ENCODE data around the gene SLC39A10. TPM values are rescaled to one million over a fixed set of nuclear protein-coding genes. Genes with fewer than 3 reads are reported as not detected.
A peak's percentile ranks its signal among the peaks of the same experiment; 100 is the strongest.

The SLC39A10 gene
- total RNA-seq, 1 experiment from 2014 or later: 167 TPM

- DNase-seq (ENCODE audit: low spot score): no peak
- no peak for ATAC-seq
- H3K9me3 Mint-ChIP-seq: no peaks in the 10 kb centered on the region
- no peaks in the 10 kb centered on the region for H3K27me3 Mint-ChIP-seq (ENCODE audit: low read depth)
- ChIA-PET CTCF (no interaction called here), POLR2A (no interaction called here)
- peaks cover 46% of the 10 kb centered on the region for H3K36me3 Mint-ChIP-seq
- H3K4me1 Mint-ChIP-seq: peaks cover under 1% of the 10 kb centered on the region; the same call in 1 of the 2 replicates
- TF ChIP-seq ZNF532 (CRISPR knock-in tag; IDR thresholded peaks at IDR 0.05; ENCODE audit: borderline replicate concordance) (no peak), USF1 (CRISPR knock-in tag; IDR thresholded peaks at IDR 0.05) (no peak), ZNF317 (CRISPR knock-in tag; IDR thresholded peaks at IDR 0.05; ENCODE audit: borderline replicate concordance, low read depth) (no peak), ESRRA (CRISPR knock-in tag; IDR thresholded peaks at IDR 0.05; ENCODE audit: borderline replicate concordance) (no peak), KAT7 (CRISPR knock-in tag; IDR thresholded peaks at IDR 0.05; ENCODE audit: borderline replicate concordance) (no peak), CREB1 (CRISPR knock-in tag; IDR thresholded peaks at IDR 0.05) (no peak), ZNF232 (CRISPR knock-in tag; IDR thresholded peaks at IDR 0.05) (no peak), AR (CRISPR knock-in tag; IDR thresholded peaks at IDR 0.05) (no peak), TP53 (CRISPR knock-in tag; IDR thresholded peaks at IDR 0.05) (no peak), USF2 (CRISPR knock-in tag; IDR thresholded peaks at IDR 0.05) (no peak), FOXK1 (CRISPR knock-in tag; IDR thresholded peaks at IDR 0.05) (no peak), ERG (CRISPR knock-in tag; IDR thresholded peaks at IDR 0.05) (no peak), SOX15 (CRISPR knock-in tag; IDR thresholded peaks at IDR 0.05) (no peak), E2F5 (CRISPR knock-in tag; IDR thresholded peaks at IDR 0.05) (no peak), FOXJ3 (CRISPR knock-in tag; IDR thresholded peaks at IDR 0.05; ENCODE audit: borderline replicate concordance) (no peak), IRF2 (CRISPR knock-in tag; IDR thresholded peaks at IDR 0.05; ENCODE audit: borderline replicate concordance, low read depth) (no peak), IRF1 (CRISPR knock-in tag; IDR thresholded peaks at IDR 0.05) (no peak), ZNF219 (CRISPR knock-in tag; IDR thresholded peaks at IDR 0.05; ENCODE audit: borderline replicate concordance) (no peak), GRHL2 (CRISPR knock-in tag; IDR thresholded peaks at IDR 0.05; ENCODE audit: insufficient replicate concordance, severe bottlenecking) (no peak)
- no peak overlapping the region for H3K4me3 Mint-ChIP-seq
- H3K27ac Mint-ChIP-seq: peak overlapping the region; percentile 7; the same call in 1 of the 2 replicates
Measured at GRCh38 chr2:195711478-195711877, 54.5 kb downstream of the SLC39A10 start.
